GM23338 (cell line): Measurements from ENCODE around the gene GPR137C.

Experiments used
- EZH2 ChIP-seq: fragments of 200-600 bp; sonication (generic); IDR thresholded peaks from one replicate; pipeline ENCODE4 v1.8.0; 2017; ENCODE audit warnings: antibody characterized with exemption, mild to moderate bottlenecking, low read depth; ENCODE audit not compliant: unreplicated experiment
- EZH2phosphoT487 ChIP-seq: fragments of 200-600 bp; sonication (generic); IDR thresholded peaks from one replicate; pipeline ENCODE4 v1.8.1; 2018; ENCODE audit warnings: antibody characterized with exemption; ENCODE audit not compliant: unreplicated experiment
- JUNB ChIP-seq: IDR thresholded peaks from one replicate; pipeline ENCODE4 v1.6.1; 2016; ENCODE audit warnings: antibody characterized with exemption; ENCODE audit not compliant: unreplicated experiment
- NANOG ChIP-seq: IDR thresholded peaks from 2 replicates; pipeline ENCODE4 v1.6.1; 2016; ENCODE audit warnings: antibody characterized with exemption, borderline replicate concordance
- POLR2AphosphoS5 ChIP-seq: IDR thresholded peaks from 2 replicates; pipeline ENCODE4 v1.6.1; 2016; ENCODE audit warnings: antibody characterized with exemption, low read depth
- ZNF331 ChIP-seq: fragments of 250-450 bp; sonication (Bioruptor Pico); IDR thresholded peaks from 2 replicates; pipeline ENCODE4 v1.5.0; 2020; ENCODE audit warnings: low read depth, mild to moderate bottlenecking, moderate library complexity
- TF ChIP-seq, protein P1 (sequence below), 2 experiments: fragments of 200-600 bp in 1 of 2; sonication (generic) in 1 of 2; conservative IDR thresholded peaks; 2 replicates each; pipeline versions ENCODE4 v1.5.1 to v1.6.1; 2016 to 2017; ENCODE audit warnings: antibody characterized with exemption in 2 of 2, low read depth in 2 of 2, mild to moderate bottlenecking in 2 of 2, moderate library complexity in 1 of 2
- TF ChIP-seq, protein P2 (sequence below): IDR thresholded peaks from one replicate; pipeline ENCODE4 v1.6.1; 2018; ENCODE audit warnings: antibody characterized with exemption; ENCODE audit not compliant: unreplicated experiment
- TF ChIP-seq, protein P3 (sequence below): IDR thresholded peaks from 2 replicates; pipeline ENCODE4 v1.6.1; 2016; ENCODE audit warnings: antibody characterized with exemption
- TF ChIP-seq, protein P4 (sequence below): fragments of 250-450 bp; sonication (Bioruptor Pico); IDR thresholded peaks from 2 replicates; pipeline ENCODE4 v1.5.0; 2020; ENCODE audit warnings: mild to moderate bottlenecking, moderate library complexity

DNA sequence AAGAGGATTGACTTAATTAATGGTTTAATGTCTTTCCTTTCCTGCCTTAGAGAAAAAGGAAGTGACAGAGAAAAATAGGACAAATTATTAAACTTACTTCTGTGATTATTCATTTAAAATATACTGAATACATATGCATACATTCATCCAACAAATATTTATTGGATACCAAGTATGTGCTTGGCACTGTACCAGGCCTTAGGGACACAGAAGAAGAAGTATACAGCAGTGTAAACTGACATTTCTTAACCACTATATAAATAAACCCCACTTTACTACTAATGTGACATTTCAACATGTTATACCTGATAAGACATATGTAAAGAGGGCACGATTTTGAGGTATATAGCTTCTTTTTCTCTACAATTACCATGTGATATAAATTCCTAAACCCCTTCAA, 89.1 kb downstream of the GPR137C start:
- TF ChIP-seq EZH2 (no peak), POLR2AphosphoS5 (no peak), EZH2phosphoT487 (no peak), NANOG (no peak), JUNB (no peak), ZNF331 (no peak)
- TF ChIP-seq, protein P1, sequence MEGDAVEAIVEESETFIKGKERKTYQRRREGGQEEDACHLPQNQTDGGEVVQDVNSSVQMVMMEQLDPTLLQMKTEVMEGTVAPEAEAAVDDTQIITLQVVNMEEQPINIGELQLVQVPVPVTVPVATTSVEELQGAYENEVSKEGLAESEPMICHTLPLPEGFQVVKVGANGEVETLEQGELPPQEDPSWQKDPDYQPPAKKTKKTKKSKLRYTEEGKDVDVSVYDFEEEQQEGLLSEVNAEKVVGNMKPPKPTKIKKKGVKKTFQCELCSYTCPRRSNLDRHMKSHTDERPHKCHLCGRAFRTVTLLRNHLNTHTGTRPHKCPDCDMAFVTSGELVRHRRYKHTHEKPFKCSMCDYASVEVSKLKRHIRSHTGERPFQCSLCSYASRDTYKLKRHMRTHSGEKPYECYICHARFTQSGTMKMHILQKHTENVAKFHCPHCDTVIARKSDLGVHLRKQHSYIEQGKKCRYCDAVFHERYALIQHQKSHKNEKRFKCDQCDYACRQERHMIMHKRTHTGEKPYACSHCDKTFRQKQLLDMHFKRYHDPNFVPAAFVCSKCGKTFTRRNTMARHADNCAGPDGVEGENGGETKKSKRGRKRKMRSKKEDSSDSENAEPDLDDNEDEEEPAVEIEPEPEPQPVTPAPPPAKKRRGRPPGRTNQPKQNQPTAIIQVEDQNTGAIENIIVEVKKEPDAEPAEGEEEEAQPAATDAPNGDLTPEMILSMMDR (conservative IDR thresholded peaks at IDR 0.05; ENCODE audit: low read depth in 2 of 2): no peak
- TF ChIP-seq, protein P2, sequence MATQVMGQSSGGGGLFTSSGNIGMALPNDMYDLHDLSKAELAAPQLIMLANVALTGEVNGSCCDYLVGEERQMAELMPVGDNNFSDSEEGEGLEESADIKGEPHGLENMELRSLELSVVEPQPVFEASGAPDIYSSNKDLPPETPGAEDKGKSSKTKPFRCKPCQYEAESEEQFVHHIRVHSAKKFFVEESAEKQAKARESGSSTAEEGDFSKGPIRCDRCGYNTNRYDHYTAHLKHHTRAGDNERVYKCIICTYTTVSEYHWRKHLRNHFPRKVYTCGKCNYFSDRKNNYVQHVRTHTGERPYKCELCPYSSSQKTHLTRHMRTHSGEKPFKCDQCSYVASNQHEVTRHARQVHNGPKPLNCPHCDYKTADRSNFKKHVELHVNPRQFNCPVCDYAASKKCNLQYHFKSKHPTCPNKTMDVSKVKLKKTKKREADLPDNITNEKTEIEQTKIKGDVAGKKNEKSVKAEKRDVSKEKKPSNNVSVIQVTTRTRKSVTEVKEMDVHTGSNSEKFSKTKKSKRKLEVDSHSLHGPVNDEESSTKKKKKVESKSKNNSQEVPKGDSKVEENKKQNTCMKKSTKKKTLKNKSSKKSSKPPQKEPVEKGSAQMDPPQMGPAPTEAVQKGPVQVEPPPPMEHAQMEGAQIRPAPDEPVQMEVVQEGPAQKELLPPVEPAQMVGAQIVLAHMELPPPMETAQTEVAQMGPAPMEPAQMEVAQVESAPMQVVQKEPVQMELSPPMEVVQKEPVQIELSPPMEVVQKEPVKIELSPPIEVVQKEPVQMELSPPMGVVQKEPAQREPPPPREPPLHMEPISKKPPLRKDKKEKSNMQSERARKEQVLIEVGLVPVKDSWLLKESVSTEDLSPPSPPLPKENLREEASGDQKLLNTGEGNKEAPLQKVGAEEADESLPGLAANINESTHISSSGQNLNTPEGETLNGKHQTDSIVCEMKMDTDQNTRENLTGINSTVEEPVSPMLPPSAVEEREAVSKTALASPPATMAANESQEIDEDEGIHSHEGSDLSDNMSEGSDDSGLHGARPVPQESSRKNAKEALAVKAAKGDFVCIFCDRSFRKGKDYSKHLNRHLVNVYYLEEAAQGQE: no peak
- TF ChIP-seq, protein P3, sequence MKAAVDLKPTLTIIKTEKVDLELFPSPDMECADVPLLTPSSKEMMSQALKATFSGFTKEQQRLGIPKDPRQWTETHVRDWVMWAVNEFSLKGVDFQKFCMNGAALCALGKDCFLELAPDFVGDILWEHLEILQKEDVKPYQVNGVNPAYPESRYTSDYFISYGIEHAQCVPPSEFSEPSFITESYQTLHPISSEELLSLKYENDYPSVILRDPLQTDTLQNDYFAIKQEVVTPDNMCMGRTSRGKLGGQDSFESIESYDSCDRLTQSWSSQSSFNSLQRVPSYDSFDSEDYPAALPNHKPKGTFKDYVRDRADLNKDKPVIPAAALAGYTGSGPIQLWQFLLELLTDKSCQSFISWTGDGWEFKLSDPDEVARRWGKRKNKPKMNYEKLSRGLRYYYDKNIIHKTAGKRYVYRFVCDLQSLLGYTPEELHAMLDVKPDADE: no peak
- TF ChIP-seq, protein P4, sequence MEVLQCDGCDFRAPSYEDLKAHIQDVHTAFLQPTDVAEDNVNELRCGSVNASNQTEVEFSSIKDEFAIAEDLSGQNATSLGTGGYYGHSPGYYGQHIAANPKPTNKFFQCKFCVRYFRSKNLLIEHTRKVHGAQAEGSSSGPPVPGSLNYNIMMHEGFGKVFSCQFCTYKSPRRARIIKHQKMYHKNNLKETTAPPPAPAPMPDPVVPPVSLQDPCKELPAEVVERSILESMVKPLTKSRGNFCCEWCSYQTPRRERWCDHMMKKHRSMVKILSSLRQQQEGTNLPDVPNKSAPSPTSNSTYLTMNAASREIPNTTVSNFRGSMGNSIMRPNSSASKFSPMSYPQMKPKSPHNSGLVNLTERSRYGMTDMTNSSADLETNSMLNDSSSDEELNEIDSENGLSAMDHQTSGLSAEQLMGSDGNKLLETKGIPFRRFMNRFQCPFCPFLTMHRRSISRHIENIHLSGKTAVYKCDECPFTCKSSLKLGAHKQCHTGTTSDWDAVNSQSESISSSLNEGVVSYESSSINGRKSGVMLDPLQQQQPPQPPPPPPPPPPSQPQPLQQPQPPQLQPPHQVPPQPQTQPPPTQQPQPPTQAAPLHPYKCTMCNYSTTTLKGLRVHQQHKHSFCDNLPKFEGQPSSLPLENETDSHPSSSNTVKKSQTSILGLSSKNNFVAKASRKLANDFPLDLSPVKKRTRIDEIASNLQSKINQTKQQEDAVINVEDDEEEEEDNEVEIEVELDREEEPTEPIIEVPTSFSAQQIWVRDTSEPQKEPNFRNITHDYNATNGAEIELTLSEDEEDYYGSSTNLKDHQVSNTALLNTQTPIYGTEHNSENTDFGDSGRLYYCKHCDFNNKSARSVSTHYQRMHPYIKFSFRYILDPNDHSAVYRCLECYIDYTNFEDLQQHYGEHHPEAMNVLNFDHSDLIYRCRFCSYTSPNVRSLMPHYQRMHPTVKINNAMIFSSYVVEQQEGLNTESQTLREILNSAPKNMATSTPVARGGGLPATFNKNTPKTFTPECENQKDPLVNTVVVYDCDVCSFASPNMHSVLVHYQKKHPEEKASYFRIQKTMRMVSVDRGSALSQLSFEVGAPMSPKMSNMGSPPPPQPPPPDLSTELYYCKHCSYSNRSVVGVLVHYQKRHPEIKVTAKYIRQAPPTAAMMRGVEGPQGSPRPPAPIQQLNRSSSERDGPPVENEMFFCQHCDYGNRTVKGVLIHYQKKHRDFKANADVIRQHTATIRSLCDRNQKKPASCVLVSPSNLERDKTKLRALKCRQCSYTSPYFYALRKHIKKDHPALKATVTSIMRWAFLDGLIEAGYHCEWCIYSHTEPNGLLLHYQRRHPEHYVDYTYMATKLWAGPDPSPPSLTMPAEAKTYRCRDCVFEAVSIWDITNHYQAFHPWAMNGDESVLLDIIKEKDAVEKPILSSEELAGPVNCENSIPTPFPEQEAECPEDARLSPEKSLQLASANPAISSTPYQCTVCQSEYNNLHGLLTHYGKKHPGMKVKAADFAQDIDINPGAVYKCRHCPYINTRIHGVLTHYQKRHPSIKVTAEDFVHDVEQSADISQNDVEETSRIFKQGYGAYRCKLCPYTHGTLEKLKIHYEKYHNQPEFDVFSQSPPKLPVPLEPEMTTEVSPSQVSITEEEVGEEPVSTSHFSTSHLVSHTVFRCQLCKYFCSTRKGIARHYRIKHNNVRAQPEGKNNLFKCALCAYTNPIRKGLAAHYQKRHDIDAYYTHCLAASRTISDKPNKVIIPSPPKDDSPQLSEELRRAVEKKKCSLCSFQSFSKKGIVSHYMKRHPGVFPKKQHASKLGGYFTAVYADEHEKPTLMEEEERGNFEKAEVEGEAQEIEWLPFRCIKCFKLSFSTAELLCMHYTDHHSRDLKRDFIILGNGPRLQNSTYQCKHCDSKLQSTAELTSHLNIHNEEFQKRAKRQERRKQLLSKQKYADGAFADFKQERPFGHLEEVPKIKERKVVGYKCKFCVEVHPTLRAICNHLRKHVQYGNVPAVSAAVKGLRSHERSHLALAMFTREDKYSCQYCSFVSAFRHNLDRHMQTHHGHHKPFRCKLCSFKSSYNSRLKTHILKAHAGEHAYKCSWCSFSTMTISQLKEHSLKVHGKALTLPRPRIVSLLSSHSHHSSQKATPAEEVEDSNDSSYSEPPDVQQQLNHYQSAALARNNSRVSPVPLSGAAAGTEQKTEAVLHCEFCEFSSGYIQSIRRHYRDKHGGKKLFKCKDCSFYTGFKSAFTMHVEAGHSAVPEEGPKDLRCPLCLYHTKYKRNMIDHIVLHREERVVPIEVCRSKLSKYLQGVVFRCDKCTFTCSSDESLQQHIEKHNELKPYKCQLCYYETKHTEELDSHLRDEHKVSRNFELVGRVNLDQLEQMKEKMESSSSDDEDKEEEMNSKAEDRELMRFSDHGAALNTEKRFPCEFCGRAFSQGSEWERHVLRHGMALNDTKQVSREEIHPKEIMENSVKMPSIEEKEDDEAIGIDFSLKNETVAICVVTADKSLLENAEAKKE (CRISPR knock-in tag): no peak
